OCI-LY7 (cell line): ENCODE measurements around the gene KLF2. TPM values are rescaled to one million over a fixed set of nuclear protein-coding genes. Genes with fewer than 3 reads are reported as not detected.

Source experiments
- BruUV-seq: library from RNA; stranded (reverse); fragments of 400-500 nt; replicated peaks from 2 replicates; lab custom pipeline; 2021; lab: Mats Ljungman, UMichigan
- CTCF ChIA-PET: fragments of 300-600 bp; sonication (Branson Sonifier 250); formaldehyde crosslinking; loops from one replicate; lab custom pipeline; 2022; ENCODE audit warnings: antibody characterized with exemption; ENCODE audit not compliant: unreplicated experiment; lab: Charles Lee
- POLR2A ChIA-PET: fragments of 300-600 bp; sonication (Branson Sonifier 250); formaldehyde crosslinking; loops from one replicate; lab custom pipeline; 2022; ENCODE audit warnings: antibody characterized with exemption; lab: Charles Lee
- DNase-seq: peaks from one replicate; pipeline ENCODE4 v3.0.0-alpha.2; 2015; ENCODE audit warnings: low spot score
- H2AFZ ChIP-seq: fragments of 200-600 bp; sonication (generic), shearing (Covaris generic); 2 replicates; pipeline ENCODE4 v1.6.1; 2014; ENCODE audit warnings: mild to moderate bottlenecking, antibody characterized with exemption, low read length, moderate library complexity
- H3K27ac ChIP-seq: fragments of 200-600 bp; sonication (generic); 2 replicates; pipeline ENCODE4 v1.5.1; 2014; ENCODE audit warnings: mixed run types, low read depth, mild to moderate bottlenecking, moderate library complexity, low read length, inconsistent platforms; ENCODE audit not compliant: poor library complexity, severe bottlenecking
- H3K36me3 ChIP-seq: fragments of 200-600 bp; sonication (generic); 2 replicates; pipeline ENCODE4 v1.6.1; 2014; ENCODE audit warnings: mild to moderate bottlenecking, antibody characterized with exemption, low read length, moderate library complexity, mixed read lengths; ENCODE audit not compliant: insufficient read depth
- H3K4me1 ChIP-seq: fragments of 200-600 bp; sonication (generic); 2 replicates; pipeline ENCODE4 v1.5.1; 2014; ENCODE audit warnings: mild to moderate bottlenecking, low read length; ENCODE audit not compliant: insufficient read depth, poor library complexity, severe bottlenecking
- H3K4me2 ChIP-seq: fragments of 200-600 bp; sonication (generic); 2 replicates; pipeline ENCODE4 v1.6.1; 2014; ENCODE audit warnings: mild to moderate bottlenecking, low read length
- H3K4me3 ChIP-seq: fragments of 200-600 bp; sonication (generic); 2 replicates; pipeline ENCODE4 v1.5.1; 2014; ENCODE audit warnings: mild to moderate bottlenecking, low read depth, low read length; ENCODE audit not compliant: poor library complexity, severe bottlenecking
- H3K79me2 ChIP-seq: fragments of 200-600 bp; sonication (generic); 2 replicates; pipeline ENCODE4 v1.6.1; 2016; ENCODE audit warnings: low read depth, mild to moderate bottlenecking, low read length, moderate library complexity, mixed read lengths; ENCODE audit not compliant: insufficient read depth
- H3K9me2 ChIP-seq: fragments of 200-600 bp; sonication (generic); 2 replicates; pipeline ENCODE4 v1.6.1; 2016; ENCODE audit warnings: mild to moderate bottlenecking, low read length, mixed read lengths; ENCODE audit not compliant: insufficient read depth
- H3K9me3 ChIP-seq: fragments of 200-600 bp; sonication (generic); 2 replicates; pipeline ENCODE4 v1.6.1; 2014; ENCODE audit warnings: mild to moderate bottlenecking, mixed run types, low read length, mixed read lengths
- H4K20me1 ChIP-seq: fragments of 200-600 bp; sonication (generic); 2 replicates; pipeline ENCODE4 v1.6.1; 2014; ENCODE audit warnings: mild to moderate bottlenecking, antibody characterized with exemption, low read length, moderate library complexity, mixed read lengths; ENCODE audit not compliant: insufficient read depth
- CTCF ChIP-seq: fragments of 200-600 bp; sonication (generic); conservative IDR thresholded peaks from 2 replicates; pipeline ENCODE4 v1.5.1; 2014; ENCODE audit warnings: mild to moderate bottlenecking, antibody characterized with exemption, low read length, moderate library complexity, mixed read lengths
- EZH2phosphoT487 ChIP-seq: fragments of 200-600 bp; sonication (generic); IDR thresholded peaks from 2 replicates; pipeline ENCODE4 v1.6.1; 2018; ENCODE audit warnings: low read depth, borderline replicate concordance, mild to moderate bottlenecking, mixed run types, antibody characterized with exemption, low read length, moderate library complexity, mixed read lengths
- intact Hi-C: fragments of 100-400 bp; cut with micrococcal nuclease; formaldehyde crosslinking; loops from one replicate; pipeline ENCODE4 v1.10.0; 2022; ENCODE audit not compliant: unreplicated experiment
- total RNA-seq, 2 experiments: library from RNA; depleted of rRNA in 1 of 2; stranded (reverse); fragments of >200 nt in 1 of 2; shearing (Covaris generic) in 1 of 2; gene quantifications; 2 replicates each; pipeline ENCODE4 v1.2.3, GENCODE V29; 2014 to 2022

Gene KLF2
- total RNA-seq, 2 experiments from 2014 or later = 6.2 to 8.6 TPM

- no peak overlapping the region for H3K4me2 ChIP-seq
- H3K9me3 ChIP-seq = no peaks in the 10 kb centered on the region
- H3K4me1 ChIP-seq = peaks cover 42% of the 10 kb centered on the region
- ChIA-PET CTCF (interaction anchor here (0.9 kb wide), 1 partner anchor 9 kb away, joined by 9 read pairs; no protein-coding TSS in a partner anchor), POLR2A (interaction anchor here (1.0 to 1.5 kb wide), 2 partner anchors 12 to 32 kb away, joined by 4 read pairs; no protein-coding TSS in a partner anchor)
- no peak for DNase-seq
- H4K20me1 ChIP-seq = no peaks in the 10 kb centered on the region
- H3K27ac ChIP-seq = no peak overlapping the region
- no peak overlapping the region for H3K4me3 ChIP-seq
- intact Hi-C loops = no loop called here
- no peaks in the 10 kb centered on the region for H3K36me3 ChIP-seq
- no TSS peak for BruUV-seq
- no peak overlapping the region for H2AFZ ChIP-seq
- H3K79me2 ChIP-seq = no peaks in the 10 kb centered on the region
- no peak for TF ChIP-seq EZH2phosphoT487
- TF ChIP-seq CTCF = no peak
- no peaks in the 10 kb centered on the region for H3K9me2 ChIP-seq
Observed at GRCh38 chr19:16340092-16340491, 15.5 kb downstream of the KLF2 start.

GRCh38 chr19:16340654-16341053 lies 16.0 kb downstream of the KLF2 start:
- no peaks in the 10 kb centered on the region for H3K9me3 ChIP-seq
- H3K4me3 ChIP-seq = no peak overlapping the region
- DNase-seq = no peak
- no peaks in the 10 kb centered on the region for H3K79me2 ChIP-seq
- BruUV-seq = no TSS peak
- intact Hi-C loops = no loop called here
- H3K4me2 ChIP-seq = no peak overlapping the region
- ChIA-PET CTCF (no interaction called here), POLR2A (no interaction called here)
- no peaks in the 10 kb centered on the region for H3K36me3 ChIP-seq
- TF ChIP-seq EZH2phosphoT487 = no peak
- no peak for TF ChIP-seq CTCF
- peaks cover 42% of the 10 kb centered on the region for H3K4me1 ChIP-seq
- no peak overlapping the region for H2AFZ ChIP-seq
- H4K20me1 ChIP-seq = no peaks in the 10 kb centered on the region
- H3K27ac ChIP-seq = no peak overlapping the region
- no peaks in the 10 kb centered on the region for H3K9me2 ChIP-seq

GRCh38 chr19:16342002-16342715 lies 17.5 kb downstream of the KLF2 start:
- H3K4me3 ChIP-seq = peak overlapping the region; percentile 34
- no TSS peak for BruUV-seq
- H4K20me1 ChIP-seq = no peaks in the 10 kb centered on the region
- peak overlapping the region; percentile 80 for H3K4me2 ChIP-seq
- POLR2A ChIA-PET = interaction anchor here (0.5 to 1.7 kb wide), 4 partner anchors 8 to 40 kb away, joined by 3 to 11 read pairs (median 4); no protein-coding TSS in a partner anchor
- H2AFZ ChIP-seq = peak overlapping the region; percentile 70; the same call in 1 of the 2 replicates
- H3K9me3 ChIP-seq = no peaks in the 10 kb centered on the region
- no peaks in the 10 kb centered on the region for H3K79me2 ChIP-seq
- CTCF ChIA-PET = interaction anchor here (1.1 to 1.3 kb wide), 2 partner anchors 15 to 24 kb away, joined by 3 to 5 read pairs; no protein-coding TSS in a partner anchor
- TF ChIP-seq EZH2phosphoT487 = no peak
- no peak for TF ChIP-seq CTCF
- peak overlapping the region; percentile 78 for H3K27ac ChIP-seq
- H3K9me2 ChIP-seq = no peaks in the 10 kb centered on the region
- no peaks in the 10 kb centered on the region for H3K36me3 ChIP-seq
- intact Hi-C loops = no loop called here
- DNase-seq = peak; percentile 73
- peaks cover 42% of the 10 kb centered on the region for H3K4me1 ChIP-seq
